ENCODE measurements around the gene PRR20C. TPM values are rescaled to one million over a fixed set of nuclear protein-coding genes. Genes with fewer than 3 reads are reported as not detected.

Gene PRR20C
- total RNA-seq, 1 experiment from 2014 or later = not detected

DNA sequence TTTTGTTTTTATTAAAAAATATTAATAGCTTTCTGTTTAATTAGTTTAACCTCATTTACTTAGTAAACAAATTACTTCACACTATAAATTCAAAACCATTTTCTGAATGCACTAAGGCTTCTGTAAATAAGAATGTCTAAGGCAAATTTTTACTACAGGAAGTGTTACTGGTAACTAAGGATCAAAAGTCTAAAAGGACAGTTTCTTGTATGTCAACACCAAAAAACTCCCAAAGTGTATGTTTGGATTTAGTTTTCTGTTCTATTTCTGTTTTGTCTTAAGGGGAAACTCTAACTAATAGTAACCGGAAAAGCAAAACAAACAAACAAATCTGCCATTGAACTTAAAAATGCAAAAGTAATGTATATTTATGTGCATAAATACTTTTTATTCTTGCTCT is 37.8 kb downstream of the PRR20C start:
- no peaks in the 10 kb centered on the region for H3K4me1 Mint-ChIP-seq (ENCODE audit: low read depth, unreplicated experiment)
- intact Hi-C loops (cut with micrococcal nuclease; ENCODE audit: unreplicated experiment) = no loop called here
- BruUV-seq (replicated peaks) = no TSS peak
- H3K27me3 Mint-ChIP-seq (ENCODE audit: unreplicated experiment) = no peaks in the 10 kb centered on the region
- CTCF ChIA-PET = no interaction called here
- H3K27ac Mint-ChIP-seq (ENCODE audit: unreplicated experiment) = no peak overlapping the region
- no peak for DNase-seq
- no peaks in the 10 kb centered on the region for H3K36me3 Mint-ChIP-seq (ENCODE audit: insufficient read depth, unreplicated experiment)
- TF ChIP-seq, protein P1, sequence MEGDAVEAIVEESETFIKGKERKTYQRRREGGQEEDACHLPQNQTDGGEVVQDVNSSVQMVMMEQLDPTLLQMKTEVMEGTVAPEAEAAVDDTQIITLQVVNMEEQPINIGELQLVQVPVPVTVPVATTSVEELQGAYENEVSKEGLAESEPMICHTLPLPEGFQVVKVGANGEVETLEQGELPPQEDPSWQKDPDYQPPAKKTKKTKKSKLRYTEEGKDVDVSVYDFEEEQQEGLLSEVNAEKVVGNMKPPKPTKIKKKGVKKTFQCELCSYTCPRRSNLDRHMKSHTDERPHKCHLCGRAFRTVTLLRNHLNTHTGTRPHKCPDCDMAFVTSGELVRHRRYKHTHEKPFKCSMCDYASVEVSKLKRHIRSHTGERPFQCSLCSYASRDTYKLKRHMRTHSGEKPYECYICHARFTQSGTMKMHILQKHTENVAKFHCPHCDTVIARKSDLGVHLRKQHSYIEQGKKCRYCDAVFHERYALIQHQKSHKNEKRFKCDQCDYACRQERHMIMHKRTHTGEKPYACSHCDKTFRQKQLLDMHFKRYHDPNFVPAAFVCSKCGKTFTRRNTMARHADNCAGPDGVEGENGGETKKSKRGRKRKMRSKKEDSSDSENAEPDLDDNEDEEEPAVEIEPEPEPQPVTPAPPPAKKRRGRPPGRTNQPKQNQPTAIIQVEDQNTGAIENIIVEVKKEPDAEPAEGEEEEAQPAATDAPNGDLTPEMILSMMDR (IDR thresholded peaks at IDR 0.05; ENCODE audit: unreplicated experiment) = no peak
- no peaks in the 10 kb centered on the region for H3K9me3 Mint-ChIP-seq (ENCODE audit: low read depth, unreplicated experiment)
- H3K4me3 Mint-ChIP-seq (ENCODE audit: low read depth, unreplicated experiment) = no peak overlapping the region

Other genes starting within 250 kb of the PRR20C start
- gene PRR20A, start 13.1 kb upstream of the PRR20C start, total RNA-seq (2022) = not detected in 2 replicates
- not detected in 2 replicates for gene PRR20B, start 6.6 kb upstream of the PRR20C start, total RNA-seq (2022)
- not detected in 2 replicates for gene PRR20D, start 6.6 kb downstream of the PRR20C start, total RNA-seq (2022)
- not detected in 2 replicates for gene PRR20E, start 13.1 kb downstream of the PRR20C start, total RNA-seq (2022)

Measured in Calu3 (cell line).